GM18498 (cell line): ENCODE data around the gene ANKRD2.
"Not testable (repeated sequence)": the region's sequence is repeated elsewhere in the genome, so short reads cannot be mapped to it uniquely, and the experiment has no call there.

Experiments
- ATAC-seq: cut with Tn5 transposase; IDR thresholded peaks from one replicate; pipeline ENCODE4 v1.9.1; 2021; ENCODE audit warnings: mild to moderate bottlenecking, moderate library complexity; ENCODE audit not compliant: unreplicated experiment

Gene ANKRD2

DNA sequence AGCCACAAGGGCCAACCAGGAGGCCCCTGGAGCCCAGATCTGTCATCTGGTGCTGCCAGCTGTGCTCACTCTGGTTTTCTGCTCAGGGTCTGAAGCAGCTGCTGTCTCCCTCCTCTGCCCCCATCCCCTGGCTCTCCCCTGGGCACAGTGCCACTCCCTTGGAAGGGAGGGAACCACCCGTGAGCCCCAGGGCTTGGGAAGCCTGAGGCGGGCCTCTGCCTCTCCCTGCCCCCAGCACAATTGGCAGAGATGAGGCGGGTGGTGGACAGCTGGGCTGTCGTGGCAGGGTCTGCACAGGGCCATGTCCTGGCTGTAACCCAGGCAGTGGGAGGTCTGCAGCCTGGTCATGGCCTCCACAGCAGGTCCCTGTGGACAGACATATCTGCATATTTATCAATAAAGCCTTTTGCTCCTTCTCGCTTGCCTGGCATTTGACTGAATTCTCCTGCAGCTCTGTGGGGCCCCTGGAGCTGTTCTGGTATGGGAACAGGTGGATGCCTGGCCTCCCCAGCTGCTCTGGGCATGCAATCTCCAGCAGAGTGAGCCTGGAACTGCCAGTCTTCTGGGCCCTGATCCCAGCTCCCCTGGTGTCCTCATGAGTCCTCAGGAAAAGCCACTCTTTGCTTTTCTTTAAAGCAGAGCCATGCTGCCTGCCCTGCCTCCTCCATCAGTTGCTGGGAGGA, 1.6 kb upstream of the ANKRD2 start:
- no peak for ATAC-seq

DNA sequence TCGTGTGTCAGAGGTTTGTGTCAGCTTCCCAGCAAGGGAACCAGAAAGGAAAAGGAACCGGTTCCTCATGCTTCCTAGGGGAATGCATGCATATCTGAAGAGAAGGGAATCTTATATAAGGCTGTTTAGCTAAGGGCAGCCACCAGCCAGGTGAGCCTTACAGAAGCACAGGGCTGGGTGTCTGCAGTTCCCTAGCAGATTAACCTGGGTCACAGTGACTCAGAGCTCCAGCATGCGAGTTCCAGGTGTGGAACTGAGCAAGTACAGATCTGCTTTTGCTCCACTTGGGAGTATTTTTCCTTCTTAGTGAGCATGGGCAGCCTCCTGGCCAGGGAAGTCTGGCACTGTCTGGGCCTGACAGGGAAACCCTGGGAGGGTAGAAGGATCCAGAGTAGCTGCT, 957 bp upstream of the ANKRD2 start:
- ATAC-seq: no peak

DNA sequence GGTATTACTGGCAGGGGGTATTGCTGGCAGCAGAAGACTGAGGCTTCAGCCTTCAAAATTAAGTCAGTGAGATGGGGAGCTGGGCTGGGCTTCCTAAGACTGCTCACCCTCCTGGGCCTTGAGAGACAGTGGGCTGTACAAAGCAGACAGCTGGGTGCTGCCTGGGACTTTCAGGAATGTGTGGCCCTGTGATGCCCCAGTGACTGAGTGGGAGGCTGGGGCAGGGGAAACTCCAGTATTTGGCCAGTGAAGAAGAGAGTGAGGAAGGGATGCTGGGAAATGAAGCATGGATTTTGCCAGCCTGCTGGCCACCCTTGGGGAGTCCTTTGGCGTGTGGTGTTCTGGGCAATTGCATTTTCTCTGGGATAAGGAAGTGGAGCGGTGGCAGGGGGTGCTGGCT, 442 bp downstream of the ANKRD2 start:
- no peak for ATAC-seq

DNA sequence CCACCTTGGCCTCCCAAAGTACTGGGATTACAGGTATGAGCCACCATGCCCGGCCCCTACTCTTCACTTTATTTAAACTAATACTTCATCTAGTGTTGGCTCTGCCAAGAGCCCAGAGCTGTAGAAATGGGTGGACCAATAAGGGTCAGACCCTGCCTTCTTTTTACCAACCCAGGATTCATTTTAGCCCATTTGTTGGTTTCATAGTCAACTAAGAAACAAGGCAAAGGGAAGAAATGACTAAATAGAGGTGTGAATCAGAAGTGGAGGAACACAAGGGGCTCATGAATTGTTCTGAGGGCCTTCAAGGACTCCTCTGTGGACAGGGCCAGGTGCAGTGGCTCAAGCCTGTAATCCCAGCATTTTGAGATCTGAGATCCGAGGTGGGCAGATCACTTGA, 1.1 kb downstream of the ANKRD2 start:
- no peak for ATAC-seq

DNA sequence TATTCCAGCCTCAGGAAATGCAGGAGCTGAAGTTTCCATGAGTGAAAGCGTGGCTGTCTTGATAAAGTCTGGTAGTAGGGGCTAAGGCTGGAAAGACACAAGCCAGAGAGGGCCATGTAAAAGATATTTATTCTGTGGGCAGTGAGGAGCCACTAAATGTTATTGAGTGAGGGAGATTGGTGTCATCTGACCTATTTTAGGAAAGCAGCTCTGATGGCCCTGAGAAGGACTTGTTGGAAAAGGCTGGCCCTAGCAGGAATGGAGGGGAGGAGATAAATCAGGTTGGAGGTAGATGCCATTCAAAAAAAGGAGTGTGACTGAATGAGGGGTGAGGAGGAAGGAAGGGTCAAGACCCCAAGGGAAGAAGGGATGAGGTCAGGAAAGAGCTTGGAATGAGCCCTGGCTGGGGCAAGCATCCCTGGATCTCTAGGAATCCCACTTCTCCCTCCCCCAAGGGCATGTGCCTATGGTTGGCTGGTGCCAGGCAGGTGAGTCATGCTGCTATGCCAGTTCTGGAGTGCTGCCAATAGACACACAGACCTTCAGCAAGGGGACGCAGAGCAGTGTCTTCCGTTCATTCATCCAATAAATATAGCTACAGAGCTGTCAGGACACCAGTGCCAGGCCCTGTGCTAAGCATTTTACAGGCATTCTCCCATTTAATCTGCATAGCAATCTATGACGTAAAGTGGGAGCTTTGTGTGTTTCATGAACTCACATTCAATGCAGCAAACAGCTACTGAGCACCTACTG, 2.0 kb downstream of the ANKRD2 start:
- ATAC-seq: no peak

DNA sequence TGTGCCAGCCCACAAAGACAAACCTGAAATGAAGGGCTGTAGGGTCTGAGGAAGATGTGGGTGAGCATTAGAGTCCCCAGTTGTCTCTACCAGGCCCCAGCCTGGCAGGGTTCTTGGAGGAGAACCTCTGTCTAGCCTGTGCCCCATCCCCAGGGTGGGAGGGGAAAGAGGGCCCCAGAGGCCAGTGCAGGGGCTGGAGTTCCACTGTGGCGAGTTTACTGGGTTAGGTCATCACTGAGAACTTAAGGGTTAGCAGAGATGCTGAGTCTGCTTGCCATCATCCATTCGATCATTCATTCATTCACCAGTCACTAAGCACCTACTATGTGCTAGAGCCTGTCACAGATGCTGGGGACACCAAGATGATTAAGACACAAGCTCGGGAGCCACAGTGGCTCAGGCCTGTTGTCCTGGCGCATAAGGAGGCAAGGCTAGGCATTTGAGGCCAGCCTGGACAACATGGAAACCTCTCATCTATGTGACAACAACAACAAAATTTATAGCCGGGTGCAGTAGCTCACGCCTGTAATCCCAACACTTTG, 2.6 kb downstream of the ANKRD2 start:
- no peak for ATAC-seq

DNA sequence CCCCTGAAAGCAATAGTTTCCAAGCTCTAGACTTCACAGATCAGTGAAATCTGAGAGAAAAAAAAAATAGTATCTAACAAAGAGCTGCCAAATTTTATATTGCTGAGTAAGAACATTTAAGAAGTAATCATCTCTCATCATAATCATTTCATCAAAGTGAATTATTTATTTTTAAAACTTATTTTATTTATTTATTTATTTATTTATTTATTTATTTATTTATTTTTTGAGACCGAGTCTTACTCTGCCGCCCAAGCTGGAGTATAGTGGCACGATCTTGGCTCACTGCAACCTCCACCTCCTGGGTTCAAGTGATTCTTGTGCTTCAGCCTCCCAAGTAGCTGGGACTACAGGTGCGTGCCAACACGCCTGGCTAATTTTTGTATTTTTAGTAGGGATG, 3.9 kb downstream of the ANKRD2 start:
- ATAC-seq: not testable (repeated sequence)

DNA sequence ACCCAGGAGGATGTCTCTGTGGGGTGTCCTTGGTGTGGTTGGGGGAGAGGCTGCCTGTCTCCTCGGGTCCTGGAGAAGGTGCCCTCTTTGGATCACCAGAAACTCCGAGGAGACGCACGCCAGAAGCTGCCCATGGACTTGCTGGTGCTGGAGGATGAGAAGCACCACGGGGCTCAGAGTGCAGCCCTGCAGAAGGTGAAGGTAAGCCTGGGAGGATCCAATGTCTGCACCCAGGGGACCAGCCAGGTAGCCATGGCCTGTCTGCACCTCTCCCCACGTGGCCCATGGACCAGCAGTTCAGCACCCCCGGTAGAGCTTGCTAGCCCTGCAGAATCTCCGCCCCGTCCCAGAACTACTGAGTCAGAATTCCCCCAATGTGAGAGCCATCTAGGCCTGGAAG, 5.1 kb downstream of the ANKRD2 start:
- ATAC-seq: no peak

DNA sequence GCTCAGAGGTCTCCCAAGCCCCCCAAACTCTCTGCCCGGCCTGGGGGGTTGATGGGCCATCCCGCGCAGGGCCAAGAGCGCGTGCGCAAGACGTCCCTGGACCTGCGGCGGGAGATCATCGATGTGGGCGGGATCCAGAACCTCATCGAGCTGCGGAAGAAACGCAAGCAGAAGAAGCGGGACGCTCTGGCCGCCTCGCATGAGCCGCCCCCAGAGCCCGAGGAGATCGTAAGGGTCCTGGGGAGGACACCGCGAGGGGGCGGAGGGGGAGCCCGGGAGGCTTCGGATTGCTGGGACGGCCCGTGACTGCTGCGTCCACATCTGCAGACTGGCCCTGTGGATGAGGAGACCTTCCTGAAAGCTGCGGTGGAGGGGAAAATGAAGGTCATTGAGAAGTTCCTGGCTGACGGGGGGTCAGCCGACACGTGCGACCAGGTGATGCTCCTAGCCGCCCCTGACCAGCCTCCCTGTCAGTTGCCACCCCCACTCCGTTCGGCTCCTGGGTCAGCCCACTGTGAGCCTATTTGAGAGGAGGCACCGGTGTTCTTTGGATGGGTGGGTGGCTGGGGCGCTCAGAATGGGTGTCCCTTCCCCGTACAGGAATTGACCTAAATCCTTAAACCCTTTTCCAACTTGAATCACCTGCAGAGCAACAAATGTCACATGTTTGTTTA, 5.7 kb downstream of the ANKRD2 start:
- ATAC-seq: no peak

DNA sequence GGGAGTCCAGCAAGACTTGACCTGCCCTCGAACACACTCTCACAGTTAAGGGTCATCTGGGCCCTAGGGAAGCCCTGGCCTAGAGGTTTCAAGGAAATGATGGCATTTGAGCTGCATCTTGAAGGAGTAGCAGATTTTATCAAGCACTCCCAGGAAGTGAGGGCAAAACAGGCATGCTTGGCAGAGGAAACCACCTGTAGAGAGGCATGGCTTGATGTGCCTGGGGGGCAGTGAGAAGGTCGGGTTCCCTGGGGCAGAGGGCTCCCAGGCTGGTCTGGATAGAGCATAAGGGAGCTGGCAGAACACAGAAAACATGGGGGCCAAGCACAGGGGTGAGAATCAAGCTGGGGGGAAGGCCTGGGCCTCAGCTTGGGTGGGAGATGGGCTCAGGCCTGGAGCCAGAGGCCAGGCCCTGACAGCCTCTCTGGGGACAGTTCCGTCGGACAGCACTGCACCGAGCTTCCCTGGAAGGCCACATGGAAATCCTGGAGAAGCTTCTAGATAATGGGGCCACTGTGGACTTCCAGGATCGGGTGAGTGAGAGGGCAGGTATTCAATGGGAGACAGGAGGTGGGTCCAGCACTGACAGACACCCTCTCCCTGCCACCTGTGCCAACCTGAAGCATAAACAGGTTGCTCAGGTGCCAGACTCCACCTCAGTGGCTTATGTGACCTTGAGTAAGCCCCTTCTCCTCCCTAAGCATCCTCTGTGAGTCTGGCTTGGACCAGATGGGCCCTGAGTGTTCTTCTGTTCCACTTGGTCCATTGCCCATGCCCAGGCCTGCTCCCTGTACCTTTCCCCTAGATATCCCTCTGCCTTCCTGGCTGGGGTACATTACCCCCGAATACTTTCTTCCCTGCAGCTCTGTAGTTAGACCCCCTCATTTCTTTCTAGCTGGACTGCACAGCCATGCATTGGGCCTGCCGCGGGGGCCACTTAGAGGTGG, 8.1 kb downstream of the ANKRD2 start:
- ATAC-seq: no peak

DNA sequence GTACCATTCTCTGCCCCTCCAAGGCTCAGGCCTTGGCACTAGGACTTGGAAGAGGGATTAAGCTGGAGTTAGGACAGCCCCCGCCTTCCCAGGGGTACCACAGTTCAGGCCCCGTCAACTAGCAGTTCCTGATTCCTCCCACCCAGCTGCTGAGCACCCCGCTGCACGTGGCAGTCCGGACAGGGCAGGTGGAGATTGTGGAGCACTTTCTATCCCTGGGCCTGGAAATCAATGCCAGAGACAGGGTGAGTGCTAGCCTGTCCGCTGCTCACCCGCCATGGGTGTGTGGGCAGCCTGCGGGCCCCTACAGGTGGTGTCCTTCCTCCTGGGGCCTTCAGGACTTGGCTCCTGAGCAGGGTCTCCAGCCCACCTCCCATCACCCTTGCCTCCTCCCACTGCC, 9.6 kb downstream of the ANKRD2 start:
- no peak for ATAC-seq

DNA sequence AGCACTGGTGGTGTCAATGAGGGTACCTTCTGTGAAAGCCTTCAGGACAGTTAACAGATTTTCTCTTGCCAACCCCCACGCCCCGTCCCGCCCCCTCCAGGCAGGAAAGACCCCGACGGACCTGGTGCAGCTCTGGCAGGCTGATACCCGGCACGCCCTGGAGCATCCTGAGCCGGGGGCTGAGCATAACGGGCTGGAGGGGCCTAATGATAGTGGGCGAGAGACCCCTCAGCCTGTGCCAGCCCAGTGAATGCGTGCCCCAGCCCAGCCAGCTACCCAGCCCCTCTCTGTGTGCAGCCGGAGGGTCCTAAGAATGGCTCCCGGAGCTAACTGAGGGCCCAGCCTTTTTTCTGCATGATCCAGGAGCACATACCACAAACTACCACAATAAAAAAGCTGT, 10.9 kb downstream of the ANKRD2 start:
- no peak for ATAC-seq

DNA sequence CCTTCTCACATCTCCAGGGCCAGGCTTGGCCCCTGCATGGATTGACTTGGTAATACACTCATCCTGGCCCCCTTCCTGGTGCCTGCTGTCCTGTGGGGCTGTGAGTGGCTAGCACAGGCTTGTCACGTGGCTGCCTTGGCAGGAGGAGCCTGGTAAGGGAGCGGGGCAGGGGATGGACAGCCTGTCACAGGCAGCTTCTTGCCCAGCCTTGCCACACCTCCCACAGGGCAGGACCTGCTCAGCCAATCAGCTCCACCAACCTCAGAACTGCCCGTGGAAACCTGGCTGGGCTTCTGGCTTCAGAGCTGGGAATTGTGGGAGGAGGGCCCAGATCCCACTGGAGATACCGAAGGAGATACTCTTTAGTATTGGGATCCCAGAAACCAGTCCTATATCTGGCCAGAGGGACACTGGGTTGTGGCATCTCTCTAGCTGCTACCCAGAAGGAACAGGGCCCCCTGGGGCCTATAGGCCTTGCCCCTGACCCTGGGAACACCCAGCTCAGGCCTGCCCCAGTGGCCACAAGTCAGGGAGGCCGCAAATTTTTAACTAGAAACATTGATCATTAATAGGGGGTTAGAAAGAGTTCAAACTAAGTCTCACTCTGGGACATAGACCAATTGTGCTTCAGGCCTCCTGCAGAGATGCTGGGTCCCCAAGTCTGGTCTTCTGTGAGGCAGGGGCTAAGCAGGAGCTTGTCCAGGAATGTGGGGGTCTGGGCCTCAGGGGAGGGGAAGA, 11.7 kb downstream of the ANKRD2 start, which contains the start of gene HOGA1:
HOGA1 (plus strand) TSS at position 330 of the 738 bp plus-strand sequence; CDS start at position 645, 315 bp downstream.
- ATAC-seq: no peak

DNA sequence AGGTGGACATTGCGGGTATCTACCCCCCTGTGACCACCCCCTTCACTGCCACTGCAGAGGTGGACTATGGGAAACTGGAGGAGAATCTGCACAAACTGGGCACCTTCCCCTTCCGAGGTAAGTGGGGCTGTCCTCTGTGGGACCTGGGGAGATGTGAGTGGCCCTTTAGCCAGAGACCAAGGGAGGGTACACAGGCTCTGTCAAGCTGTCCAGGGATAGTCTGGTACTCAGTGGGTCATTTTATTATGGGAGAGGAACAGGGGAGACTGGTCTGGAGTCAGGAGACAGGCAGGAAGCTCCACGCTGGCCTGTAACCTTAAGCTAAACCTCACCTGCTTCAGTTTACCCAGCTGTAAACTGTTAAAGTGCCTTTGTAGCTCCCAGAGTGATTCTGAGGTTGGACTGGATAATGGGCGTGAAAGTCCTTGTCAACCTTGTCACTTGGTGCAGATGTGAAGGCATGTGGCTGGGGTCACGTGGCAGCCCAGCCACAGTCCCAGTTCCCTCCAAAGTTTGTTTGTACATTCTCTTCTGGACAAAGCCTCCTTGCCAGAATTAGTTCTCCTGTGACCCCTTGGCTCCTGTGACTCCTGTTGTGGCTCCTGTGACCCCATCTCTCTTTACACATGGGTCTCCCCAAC, 12.3 kb downstream of the ANKRD2 start:
- no peak for ATAC-seq

DNA sequence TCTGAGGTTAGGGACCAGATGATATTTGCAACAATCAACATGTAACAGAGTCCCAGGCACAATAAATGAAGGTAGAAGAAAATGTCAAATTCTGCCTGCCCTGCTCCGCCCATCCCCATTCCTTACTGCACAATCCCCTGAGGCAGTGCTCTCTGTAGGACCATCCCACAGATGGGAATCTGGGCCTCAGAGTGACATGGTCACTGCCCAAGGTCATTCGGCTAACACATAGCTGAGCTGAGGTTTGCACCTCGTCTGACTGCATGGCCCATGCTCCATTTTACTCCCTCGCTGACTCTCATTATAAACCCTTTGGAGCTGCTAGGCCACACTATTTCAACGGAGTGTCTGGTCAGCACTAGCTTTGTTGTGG, 12.8 kb downstream of the ANKRD2 start:
- ATAC-seq: no peak

DNA sequence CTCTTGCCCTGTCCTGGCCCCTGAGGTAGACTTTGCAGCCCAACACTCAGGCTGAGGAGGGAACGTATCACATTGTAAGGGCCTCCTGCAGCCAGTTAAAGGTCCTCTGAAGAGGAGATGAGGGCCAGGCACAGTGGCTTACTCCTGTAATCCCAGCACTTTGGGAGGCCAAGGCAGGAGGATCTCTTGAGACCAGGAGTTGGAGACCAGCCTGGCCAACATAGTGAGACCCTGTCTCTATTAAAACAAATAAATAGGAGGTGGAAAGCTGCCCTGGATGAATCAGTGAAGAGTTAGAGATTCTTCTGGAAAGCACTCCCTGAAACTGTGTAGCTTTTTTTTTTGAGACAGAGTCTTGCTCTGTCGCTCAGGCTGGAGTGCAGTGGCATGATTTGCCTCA, 14.6 kb downstream of the ANKRD2 start:
- no peak for ATAC-seq

DNA sequence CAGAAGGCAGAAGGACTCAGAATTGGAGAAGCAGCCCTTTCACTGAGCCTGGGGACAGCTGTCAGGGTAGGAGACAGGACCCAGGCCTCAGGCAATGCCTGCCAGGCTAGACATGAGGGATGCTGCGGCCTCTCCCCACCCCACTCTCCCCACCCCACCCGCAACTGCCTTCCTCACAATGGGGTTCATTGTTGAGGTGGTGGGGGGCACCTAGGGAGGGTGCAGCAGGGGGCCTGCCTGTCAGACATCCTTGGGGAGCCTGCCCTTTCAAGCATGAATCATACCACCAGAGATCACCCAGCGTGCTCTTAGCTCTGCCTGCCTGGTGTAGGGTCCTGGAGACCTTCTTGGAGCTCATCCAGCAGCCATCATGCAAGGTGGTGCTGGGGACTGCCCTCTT, 16.9 kb downstream of the ANKRD2 start, which contains the start of gene C10orf62:
C10orf62 (plus strand) TSS at position 243 of the 400 bp plus-strand sequence. CDS start 177 bp downstream, outside the sequence.
- ATAC-seq: no peak

DNA sequence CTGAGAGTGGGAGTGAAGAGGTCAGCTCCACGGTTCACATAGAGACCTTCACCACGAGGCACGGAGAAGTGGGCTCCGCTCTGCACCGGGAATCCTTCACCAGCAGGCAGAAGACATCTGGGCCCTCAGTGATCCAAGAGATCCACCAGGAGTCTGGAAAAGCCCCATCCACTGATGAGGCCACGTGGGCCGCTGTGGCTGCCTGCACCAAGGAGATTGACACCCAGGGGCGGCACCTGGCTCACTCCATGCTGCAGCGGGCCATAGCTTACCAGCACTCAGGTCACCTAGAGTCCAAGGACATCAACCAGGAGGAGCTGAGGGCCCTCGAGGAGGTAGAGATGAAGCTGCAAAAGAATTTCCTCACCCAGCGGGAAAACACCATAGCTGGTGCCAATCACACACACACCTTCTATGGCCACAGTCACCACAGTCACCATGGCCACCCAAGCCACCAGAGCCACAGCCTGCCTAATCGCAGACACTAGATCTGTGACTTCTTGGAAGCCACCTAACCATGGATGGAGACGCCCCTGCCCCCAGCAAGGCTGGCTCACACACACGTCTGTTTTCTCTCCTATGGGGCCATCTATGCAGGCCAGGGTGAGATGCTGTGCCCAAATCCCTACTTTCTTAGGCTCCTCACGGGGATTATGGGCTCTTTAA, 17.6 kb downstream of the ANKRD2 start:
- no peak for ATAC-seq
